NCI-H1092 treated with DMSO at 0.1 percent for 48 hours (cell line): ENCODE results near the gene CCDC122.
"Not testable (repeated sequence)": the region's sequence is repeated elsewhere in the genome, so short reads cannot be mapped to it uniquely, and the experiment has no call there.

Source experiments
- DNase-seq: peaks from one replicate; lab custom pipeline; 2025; lab: John Stamatoyannopoulos, UW

CCDC122 gene

DNA sequence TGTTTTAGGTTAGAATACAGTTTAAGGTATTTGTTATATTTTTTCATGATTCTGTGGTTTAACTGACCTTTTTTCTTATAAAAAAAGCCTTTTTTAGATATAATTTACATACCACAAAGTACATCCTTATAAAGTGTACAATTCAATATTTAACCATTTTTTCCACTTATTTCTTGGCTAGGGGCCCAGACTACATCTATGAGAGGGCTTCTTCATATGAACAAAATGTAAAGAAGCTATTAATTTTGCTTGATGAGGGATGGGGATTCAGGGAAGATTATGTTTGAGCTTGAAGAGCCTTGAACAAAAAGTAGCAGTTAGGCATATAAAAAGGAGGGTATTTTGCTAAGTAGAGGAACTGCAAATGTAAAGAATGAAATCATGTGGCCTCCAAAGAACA is 2.2 kb downstream of the CCDC122 start:
- DNase-seq: no peak

DNA sequence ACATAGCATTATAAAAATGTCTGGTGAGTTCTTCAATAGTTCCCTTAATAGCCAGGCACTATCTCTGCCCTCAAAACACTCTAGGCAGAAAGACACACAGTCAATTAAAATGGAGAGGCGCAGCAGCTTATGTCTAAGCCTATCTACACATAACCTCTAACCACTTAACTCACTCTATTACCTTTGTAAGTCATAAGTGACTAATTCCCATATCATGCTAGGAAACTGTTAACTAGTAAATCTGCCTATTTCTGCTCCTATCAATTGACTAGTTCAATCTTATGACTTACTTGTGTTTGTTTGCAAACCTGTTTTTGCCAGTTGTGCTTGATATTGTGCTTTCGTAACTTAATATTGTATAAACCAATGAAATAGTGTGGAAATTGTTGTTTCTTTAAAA is 3.2 kb downstream of the CCDC122 start:
- DNase-seq: no peak

DNA sequence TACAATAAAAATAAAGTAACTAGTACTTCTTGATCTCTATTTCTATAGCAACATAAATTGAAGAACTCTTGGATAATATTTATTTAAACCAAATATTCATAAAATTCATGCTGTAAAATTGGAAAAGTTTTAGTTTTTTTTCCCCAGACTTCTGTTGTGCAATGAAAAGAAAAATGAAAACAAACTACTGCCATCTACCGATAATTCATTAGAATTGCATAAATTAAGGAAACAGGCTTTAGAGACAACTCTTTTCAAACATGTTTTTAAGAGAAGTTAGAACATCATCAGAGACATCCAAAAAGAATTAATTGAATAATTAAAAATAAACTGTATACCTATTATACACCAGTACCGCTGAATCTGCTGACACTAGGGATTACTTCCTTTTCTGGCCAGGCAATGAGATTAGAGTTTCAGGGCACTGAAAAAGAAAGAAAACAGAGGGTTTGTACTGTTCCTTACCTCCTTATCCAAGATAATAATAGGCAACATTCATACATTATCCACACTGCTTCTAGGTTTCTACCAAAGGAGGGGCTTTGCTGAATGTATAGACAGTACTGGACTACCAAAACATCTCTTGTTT is 4.9 kb downstream of the CCDC122 start:
- DNase-seq: peak; percentile 25

DNA sequence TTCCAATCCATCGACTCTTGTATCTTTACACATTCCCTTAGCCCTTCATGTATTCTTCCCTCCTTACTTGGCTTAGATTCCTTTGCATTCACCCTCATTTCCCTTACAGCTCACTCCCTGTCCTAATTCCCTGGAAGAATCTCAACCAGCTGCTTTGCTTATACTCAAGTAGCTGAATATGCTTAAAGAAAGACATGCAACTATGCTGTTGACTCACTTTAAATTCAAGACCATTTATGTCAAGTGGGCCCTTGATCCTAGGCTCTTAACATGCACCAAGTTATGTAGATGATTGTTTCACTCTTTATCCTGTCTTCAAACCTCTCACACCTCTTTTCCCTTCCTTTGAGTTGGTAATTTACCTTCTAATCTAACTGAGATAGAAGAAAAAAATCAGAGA is 7.4 kb downstream of the CCDC122 start:
- no peak for DNase-seq

DNA sequence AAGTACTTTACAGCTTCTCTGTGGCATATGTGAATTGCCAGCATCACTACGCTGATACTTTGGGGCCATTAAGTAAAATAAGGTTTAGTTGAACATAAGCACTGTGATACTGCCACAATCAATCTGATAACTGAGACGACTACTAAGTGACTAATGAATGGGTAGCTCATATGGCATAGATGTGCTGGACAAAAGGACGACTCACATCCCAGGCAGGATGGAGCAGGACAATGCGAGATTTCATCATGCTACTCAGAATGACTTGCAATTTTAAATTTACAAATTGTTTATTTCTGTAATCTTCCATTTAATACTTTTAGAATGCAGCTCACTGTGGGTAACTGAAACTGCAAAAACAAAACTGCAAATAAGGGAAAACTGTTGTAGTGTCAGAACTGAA is 13.6 kb downstream of the CCDC122 start:
- DNase-seq: no peak

DNA sequence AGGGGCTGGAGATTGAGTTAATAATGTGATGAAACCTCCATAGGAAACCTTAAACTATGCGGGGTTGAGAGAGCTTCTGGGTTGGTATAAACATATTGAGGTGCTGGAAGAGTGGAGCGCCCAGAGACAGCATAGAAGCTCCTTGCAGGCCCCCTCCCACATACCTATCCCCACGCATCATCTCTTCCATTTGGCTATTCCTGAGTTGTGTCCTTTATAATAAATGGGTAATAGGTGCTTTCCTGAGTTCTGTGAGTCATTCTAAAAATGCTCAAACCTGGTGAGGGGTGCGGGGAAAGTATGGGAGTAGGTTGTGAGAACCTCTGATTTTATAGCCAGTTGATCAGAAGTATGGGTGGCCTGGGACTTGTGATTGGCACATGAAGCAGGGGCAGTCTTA is 14.6 kb downstream of the CCDC122 start:
- DNase-seq: no peak

DNA sequence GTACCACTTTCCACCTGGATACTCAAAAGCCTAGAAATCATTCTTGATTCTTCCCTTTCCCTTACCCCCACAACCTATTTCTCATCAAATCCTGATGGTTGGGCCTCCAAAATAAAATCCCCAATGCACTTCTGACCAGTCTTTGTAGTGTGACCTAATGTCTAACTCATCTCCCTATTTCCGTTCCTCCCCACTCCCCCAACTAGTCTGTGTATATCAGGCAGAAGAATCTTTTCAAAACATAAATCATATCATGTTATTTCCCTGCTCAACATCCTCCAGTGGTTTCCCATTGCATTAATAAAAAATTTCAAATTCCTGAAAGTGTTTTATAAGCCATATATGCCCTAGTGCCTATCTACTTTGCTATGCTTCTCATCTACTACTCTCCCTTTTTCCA is 17.7 kb downstream of the CCDC122 start:
- DNase-seq: no peak

DNA sequence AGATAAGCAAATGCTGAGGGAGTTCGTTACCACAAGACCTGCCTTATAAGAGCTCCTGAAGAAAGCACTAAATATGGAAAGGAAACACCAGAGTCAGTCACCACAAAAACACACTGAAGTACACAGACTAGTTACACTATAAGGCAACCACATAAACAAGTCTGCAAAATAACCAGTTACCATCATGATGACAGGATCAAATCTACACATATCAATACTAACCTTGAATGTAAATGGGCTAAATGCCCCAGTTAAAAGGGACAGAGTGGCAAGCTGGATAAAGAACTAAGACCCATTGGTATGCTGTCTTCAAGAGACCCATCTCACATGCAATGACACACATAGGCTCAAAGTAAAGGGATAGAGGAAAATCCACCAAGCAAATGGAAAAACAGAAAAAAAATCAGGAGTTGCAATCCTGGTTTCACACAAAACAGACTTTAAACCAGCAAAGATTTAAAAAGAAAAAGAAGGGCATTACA is 26.6 kb downstream of the CCDC122 start:
- no peak for DNase-seq

DNA sequence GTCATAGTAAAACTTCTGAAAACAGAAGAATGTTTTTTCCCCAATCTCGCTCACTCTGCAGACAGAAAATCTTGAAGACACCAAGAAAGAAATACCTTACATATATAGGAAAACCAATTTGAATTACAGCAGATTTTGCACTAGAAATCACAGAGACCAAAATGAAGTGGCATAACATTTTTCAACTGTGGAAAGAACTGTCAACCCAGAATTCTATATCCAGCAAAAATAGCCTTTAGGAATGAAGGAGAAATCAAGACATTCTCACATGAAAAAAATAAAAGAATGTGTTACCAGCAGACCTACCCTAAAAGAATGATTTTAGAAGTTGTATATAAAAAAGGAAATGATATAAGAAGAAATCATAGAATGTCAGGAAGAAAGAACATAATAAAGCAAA is 28.7 kb downstream of the CCDC122 start:
- DNase-seq: no peak

DNA sequence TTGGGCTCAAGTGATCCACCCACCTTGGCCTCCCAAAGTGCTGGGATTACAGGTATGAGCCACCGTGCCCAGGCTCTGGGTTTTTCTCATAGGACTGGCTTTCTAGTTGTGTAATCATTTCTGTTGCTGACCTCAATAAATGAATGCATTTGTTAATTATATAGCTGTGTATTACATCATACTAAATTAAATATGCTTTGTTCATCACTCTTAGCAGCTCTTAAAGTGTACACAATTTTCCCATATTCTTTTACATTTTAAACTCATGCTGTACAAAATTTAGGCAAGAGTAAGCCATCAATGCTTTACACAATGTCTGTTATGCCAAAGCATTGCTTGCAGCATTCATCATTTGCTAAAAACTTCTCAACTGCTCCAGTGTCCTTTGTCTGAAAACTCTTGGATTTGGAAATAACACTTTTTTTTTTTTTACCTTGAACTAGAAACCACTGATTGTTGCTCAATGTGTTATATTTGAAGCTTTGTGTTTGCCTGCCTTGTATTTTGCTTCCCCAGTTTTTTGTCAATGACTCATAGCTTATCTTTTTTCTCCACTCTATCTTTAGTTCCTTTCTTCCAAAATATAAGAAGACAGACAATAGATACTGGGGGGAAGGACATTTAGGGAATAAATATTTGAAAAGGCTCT is 31.4 kb downstream of the CCDC122 start:
- DNase-seq: no peak

DNA sequence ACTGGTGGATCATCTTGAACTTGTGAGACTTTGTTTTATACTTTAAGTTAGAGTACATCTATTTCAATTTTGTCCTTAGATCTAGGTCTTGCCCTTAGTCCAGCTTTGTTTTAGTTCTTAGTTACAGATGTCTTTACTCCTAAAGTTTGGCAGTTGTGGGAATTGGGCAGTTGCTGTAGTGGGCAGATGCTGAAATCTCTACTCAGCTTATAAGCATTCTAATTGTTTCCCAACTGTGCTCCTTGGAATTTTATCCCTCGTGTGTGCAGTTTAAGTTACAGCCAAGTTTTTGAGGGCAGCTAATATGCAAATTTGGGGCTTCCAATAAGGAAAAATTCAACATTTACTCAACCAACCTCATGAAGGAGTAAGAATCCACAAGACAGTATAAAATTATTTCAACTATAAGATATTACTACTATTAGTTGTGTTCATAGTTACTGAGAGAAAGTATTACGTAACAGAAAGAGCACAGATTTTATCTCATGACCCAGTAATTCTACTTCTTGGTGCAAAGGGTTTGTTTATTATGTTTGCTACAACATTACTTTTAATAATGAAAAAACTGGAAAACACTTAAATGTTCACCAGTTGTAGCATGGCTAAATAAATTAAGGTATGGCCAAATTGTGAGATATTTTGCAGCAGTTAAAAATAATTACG is 32.9 kb downstream of the CCDC122 start:
- no peak for DNase-seq

DNA sequence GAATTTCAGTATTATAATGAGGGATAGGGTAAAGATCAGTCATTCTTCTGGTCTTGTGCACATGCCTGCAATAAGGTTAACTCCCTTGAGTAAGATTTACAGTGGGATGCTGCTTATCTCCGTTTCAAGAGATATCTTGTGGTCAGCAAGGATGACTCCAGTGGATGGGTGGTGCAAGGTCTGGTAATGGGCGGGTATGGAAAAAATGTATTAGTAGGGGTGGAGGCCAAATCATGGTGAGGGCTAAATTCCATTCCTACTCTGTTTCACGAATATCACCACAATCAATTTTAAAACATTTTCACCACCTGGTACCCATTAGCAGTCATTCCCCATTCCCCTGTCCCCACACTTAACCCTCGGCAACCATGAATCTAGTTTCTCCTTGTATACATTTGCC is 40.6 kb downstream of the CCDC122 start:
- no peak for DNase-seq

DNA sequence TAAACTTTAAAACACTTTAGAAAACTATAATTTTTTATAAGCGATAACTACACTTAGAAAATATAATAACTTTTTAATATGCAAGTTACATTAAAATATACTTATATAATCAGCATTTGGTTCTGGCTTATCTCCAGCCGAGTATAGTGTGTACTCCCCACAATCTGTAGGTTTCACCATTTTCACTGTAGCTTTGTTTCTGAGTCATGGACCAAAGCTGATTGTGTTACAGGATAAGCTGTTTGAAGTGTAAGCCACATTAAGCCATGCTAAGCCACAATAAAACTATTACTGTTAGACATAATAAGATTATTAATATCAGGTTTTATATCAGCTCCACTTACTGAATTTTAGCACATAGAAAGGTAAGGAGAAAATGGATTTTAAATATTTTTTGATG is 43.8 kb downstream of the CCDC122 start:
- DNase-seq: no peak

DNA sequence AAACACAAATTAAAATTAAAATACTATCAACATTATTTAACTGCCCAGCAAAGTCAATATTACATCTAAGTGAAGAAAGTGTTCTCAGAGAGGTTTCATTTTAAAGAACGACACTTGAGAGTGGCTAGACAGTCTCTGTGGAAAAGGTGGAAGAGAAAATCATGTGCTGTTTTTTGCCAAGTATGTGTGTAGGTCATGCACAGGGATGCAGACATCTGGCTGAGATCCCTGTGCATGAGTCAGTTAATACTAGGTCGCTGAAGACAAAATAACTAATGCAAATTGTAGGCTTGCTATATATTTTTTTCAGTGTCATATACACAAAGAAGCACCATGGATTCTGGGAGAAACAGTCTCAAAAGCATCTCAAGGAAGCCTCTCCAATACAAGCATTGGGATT is 48.5 kb downstream of the CCDC122 start:
- DNase-seq: no peak

DNA sequence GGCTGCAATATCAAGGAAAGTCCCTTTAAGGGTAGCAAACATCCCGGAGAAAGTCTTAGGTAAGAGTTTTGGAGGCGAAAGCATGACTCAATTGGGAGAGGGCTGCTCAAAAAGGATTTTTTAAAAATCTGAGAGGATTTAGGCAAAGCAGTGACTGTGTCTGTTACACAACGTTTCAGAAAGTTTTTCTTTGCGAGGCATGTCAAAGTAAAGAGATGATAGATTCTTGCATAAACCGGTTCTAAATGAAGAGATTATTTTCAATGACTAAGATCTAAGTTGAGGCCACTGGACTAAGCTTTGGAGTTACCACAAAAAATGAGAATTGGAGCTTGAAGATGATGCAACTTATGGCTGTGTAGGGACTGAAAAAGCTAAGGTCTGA is 49.1 kb downstream of the CCDC122 start:
- DNase-seq: no peak

DNA sequence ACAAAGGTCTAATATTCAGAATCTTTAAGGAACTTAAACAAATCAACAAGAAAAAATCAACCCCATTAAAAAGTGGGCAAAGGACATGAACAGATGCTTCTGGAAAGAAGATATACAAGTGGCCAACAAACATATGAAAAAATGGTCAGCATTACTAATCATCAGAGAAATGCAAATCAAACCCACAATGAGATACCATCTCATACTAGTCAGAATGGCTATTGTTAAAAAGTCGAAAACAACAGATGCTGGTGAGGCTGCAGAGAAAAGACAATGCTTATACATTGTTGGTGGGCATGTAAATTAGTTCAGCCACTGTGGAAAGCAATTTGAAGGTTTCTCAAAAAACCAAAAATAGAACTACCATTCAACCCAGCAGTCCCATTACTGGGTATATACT is 54.9 kb downstream of the CCDC122 start:
- DNase-seq: not testable (repeated sequence)

DNA sequence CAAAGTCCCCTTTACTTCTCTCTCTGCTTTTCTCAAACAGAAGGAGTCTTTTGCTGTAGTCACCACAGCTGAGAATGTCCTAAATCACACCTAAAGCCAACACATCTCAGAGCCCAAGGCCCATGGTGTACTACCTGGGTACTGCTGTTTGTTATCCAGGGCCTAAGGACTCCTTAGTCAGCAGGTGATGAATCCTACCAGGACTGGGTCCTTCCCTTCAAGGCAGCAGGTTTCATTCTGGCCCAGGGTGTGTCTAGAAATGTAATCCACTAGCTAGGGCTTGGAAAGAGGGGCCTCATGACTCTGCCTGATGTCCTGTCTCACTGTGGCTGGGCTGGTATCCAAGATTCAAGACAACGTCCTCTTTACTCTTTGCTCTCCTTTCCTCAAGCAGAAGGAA is 56.6 kb downstream of the CCDC122 start:
- DNase-seq: no peak

DNA sequence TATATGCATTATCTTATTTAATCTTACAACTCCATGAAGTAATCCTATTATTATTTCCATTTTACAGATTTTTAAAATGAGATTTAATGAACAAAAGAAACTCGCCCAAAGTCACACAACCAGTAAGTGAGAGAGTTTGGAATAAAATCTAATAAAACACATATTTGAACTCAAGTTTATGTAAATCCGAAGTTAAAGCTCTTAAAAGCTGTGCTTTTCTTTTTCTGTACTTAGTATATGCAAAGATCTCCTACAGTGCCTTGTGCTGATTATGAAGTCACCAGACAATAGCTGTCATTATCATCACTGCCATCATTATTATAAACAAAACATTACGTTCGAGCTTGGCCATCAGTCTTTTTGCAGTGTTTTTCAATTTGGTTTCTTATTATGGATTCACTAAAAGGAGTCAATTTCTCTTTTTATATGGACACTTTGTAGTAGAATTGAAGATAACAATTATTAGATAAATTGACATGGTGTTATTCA is 63.1 kb downstream of the CCDC122 start:
- no peak for DNase-seq

DNA sequence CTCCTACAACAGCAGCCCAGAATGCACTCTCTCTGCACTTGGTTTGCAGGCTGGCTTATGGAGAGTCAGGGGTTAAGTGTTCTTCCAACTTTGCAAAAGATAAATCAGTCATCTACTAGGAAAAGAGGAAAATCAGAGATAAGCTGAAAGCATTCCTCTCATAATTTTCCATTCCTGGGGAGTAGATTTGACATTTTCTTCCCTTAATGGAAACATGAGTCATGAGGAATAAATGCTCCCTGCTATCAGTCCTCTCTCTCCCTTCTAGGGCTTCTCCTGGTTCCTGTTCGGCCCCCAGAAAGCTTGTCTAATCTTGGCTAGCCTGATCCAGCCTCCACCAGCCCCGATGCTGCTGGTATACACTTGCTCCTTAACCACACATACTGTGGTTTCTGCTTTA is 64.3 kb downstream of the CCDC122 start:
- no peak for DNase-seq

DNA sequence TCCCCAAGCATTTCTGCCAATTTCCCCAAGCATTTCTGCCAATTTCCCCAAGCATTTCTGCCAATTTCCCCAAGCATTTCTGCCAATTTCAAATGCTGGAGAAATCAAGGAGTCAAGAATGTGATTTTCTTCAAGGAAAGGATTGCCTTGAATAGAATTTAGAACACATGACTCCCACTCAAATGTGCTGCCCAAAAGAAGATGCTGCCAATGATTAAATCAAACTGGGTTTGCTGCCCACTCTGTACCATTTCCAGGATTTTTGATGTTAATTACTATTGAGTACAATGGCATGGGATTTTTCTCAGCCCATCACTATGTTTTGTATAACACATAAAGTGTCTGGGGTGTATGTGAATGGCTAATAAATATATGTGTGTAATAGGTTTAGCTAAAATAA is 70.9 kb downstream of the CCDC122 start:
- no peak for DNase-seq

DNA sequence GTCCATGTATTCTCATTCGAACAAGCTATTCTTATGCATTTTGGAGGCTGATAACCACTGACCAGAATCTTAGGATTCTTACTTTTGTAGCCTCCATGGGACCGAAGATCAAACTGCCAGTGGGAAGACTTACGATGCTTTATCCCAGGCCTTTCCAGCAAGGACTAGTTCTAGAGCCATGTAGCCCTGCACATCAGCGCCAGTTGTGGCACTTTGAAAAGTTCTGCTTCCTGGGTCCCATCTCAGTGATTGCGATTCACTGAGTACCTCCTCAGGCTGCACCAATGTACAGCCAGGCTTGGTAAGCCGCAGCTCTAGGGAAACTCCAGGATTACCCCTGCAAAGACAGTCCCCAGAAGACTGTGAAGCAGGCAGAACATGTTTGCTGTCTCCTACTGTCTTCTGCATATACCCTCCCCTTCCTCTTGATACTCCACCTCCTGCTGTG is 73.8 kb downstream of the CCDC122 start:
- DNase-seq: no peak

DNA sequence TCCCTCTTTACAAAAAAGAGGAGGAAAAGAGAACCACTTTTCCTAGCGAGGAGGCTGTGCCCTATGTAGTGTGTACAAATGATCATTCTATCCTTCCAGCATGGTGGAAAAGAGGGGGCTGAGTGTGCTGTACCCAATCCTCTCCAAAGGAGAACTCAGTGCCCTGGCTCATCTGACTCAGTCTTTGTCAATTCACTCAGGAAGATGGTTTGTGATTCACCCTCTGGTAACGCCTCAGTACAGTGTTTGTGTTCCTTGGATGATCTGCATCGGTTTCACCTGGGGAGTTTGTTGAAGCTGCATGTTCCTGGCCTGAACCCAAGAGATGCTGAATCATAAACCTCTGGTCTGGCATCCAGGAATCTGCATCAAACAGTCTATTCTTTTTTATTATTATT is 74.5 kb downstream of the CCDC122 start:
- no peak for DNase-seq

DNA sequence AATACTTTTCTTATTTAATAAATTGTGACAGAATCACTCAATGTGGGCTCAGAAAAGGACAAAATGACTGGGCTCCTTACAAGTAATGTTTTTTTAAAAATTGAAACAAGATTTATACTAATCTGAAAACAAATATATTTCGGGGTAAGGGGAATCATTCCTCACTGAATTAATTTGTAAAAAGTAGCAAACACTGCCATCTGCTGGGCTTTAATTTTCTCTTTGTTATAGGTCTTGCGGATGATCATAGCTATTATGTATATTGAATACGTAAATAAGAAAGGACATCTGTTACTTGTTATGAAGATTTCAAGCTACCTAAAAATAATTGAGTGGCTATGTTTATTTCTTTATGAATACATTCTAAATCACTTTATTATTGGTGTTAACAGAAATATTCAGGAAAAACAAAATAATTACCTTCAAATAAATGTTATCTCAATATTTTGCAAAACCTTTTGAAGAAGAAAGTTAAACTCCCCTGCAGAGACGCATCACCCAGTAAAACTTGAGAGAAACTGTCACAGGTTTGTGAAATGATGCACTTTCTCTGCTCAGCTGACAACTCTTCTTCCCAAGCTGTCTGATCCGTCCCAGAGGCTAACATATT is 75.0 kb downstream of the CCDC122 start:
- peak; percentile 73 for DNase-seq
